ENCODE data around the gene LAMA1. TPM values are rescaled to one million over a fixed set of nuclear protein-coding genes. Genes with fewer than 3 reads are reported as not detected.

The LAMA1 gene
- total RNA-seq, 1 donor from 2014 or later, result not detected

DNA sequence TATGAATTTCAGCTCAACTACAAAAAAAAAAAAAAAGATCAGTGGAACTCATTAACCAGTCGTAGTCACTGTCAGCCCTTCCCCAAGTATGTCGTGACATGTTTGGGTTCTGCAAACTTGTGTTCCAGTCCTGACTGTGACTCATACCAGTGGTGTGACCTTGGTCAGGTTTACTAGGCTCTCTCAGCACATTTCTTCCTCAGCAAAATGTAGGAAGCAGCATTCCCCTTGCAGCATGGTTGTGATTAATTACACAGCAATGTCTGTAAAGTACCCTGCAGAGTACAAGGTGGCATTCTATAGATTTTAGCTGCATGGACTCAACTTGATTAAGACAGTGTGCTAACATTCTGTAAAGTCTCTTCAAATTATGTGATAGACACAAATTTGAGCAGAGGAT lies 156.9 kb downstream of the LAMA1 start:
- Mint-ChIP-seq H3K4me3 (ENCODE audit: low read depth) (no peak overlapping the region), H3K4me1 (ENCODE audit: low read depth) (no peaks in the 10 kb centered on the region), H3K27ac (no peak overlapping the region), H3K36me3 (ENCODE audit: low read depth) (no peaks in the 10 kb centered on the region), H3K27me3 (ENCODE audit: low read depth) (no peaks in the 10 kb centered on the region), H3K9me3 (peaks cover 15% of the 10 kb centered on the region)
- intact Hi-C loops (cut with micrococcal nuclease), result no loop called here
- no peak for DNase-seq (ENCODE audit: low spot score)

DNA sequence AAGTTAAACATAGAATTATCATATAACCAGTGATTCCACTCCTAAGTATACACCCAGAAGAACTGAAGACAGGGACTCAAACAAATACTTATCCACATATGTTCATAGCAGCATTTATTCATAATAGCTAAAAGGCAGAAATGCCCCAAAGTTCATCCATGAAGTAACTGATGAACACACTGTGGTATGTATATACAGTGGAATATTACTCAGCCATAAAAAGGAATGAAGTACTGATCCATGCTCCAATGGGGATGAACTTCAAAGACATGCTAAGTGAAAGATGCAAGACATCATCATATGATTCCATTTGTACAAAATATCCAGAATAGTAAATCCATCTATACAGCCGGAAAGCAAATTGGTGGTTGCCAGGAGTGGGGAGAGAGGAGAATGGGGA lies 157.5 kb downstream of the LAMA1 start:
- no peak overlapping the region for H3K27ac Mint-ChIP-seq
- no peaks in the 10 kb centered on the region for H3K27me3 Mint-ChIP-seq (ENCODE audit: low read depth)
- intact Hi-C loops (cut with micrococcal nuclease), result no loop called here
- H3K4me1 Mint-ChIP-seq (ENCODE audit: low read depth), result no peaks in the 10 kb centered on the region
- no peak overlapping the region for H3K4me3 Mint-ChIP-seq (ENCODE audit: low read depth)
- DNase-seq (ENCODE audit: low spot score), result no peak
- H3K36me3 Mint-ChIP-seq (ENCODE audit: low read depth), result no peaks in the 10 kb centered on the region
- H3K9me3 Mint-ChIP-seq, result peaks cover 15% of the 10 kb centered on the region

DNA sequence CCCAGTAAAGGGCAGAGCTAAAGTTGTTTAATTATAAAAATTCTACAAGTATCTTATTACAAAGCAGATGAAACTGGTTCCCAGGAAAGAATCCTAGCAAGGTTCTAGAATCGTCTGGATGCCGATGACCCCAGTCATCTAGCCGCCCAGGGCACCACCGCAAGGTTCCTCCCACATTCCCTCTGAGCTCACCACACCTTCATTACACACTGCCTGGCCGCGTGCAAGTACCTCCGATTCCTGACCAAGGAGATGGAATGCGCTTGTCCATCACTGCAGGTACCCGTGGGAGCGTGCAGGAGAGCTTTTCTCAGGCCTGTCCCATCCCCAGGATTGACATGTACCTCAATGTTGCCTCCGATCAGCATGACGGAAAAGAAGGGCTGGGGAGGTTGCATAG lies 158.5 kb downstream of the LAMA1 start:
- Mint-ChIP-seq H3K4me1 (ENCODE audit: low read depth) (no peaks in the 10 kb centered on the region), H3K36me3 (ENCODE audit: low read depth) (no peaks in the 10 kb centered on the region), H3K27ac (no peak overlapping the region), H3K4me3 (ENCODE audit: low read depth) (no peak overlapping the region), H3K9me3 (peaks cover 17% of the 10 kb centered on the region), H3K27me3 (ENCODE audit: low read depth) (no peaks in the 10 kb centered on the region)
- DNase-seq (ENCODE audit: low spot score), result no peak
- intact Hi-C loops (cut with micrococcal nuclease), result no loop called here

DNA sequence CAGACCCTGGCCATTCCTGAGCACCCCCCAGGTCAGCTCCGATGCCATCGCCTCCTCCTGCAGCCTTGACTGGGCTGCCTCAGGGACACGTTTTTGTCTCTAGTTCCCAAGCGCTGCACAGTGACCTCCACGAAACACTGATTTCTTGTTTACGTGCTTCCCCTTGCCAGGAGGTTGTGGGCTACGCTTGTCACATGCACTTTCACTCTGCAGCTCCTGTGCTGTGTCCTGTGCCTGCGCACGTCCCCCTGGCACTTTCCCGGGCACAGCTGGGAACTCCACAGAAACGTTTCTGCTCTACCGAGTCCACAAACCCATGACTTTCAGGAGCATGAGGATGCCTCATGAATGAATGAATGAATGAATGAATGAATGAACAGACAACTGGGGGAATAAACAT lies 160.6 kb downstream of the LAMA1 start:
- H3K9me3 Mint-ChIP-seq, result peaks cover 22% of the 10 kb centered on the region

DNA sequence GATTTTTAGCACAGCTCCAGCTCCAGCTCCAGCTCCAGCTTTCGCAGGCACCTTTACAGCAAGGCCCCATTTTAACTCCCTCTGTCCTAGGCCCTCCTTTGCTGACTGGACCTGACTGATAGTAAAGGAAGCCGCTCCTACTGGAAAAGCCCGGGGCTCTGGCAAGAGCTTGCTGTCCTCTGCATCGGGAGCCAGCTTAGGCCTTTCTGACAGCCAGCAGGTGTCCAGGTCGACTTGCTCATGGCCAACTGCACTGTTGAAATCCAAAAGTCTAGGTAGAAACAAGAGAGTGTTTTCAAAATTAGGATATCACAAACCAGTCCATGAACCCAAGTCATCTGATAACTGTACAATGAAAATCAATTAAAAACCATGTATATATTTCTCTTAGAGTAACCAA lies 161.1 kb downstream of the LAMA1 start:
- H3K4me3 Mint-ChIP-seq (ENCODE audit: low read depth), result no peak overlapping the region
- no peaks in the 10 kb centered on the region for H3K27me3 Mint-ChIP-seq (ENCODE audit: low read depth)
- H3K4me1 Mint-ChIP-seq (ENCODE audit: low read depth), result no peaks in the 10 kb centered on the region
- no peaks in the 10 kb centered on the region for H3K36me3 Mint-ChIP-seq (ENCODE audit: low read depth)
- peaks cover 27% of the 10 kb centered on the region for H3K9me3 Mint-ChIP-seq
- intact Hi-C loops (cut with micrococcal nuclease), result no loop called here
- no peak overlapping the region for H3K27ac Mint-ChIP-seq
- no peak for DNase-seq (ENCODE audit: low spot score)

More for the DNA sequence above, 160.6 kb downstream of the LAMA1 start:
- intact Hi-C loops (cut with micrococcal nuclease), result no loop called here
- Mint-ChIP-seq H3K36me3 (ENCODE audit: low read depth) (no peaks in the 10 kb centered on the region), H3K4me3 (ENCODE audit: low read depth) (no peak overlapping the region), H3K4me1 (ENCODE audit: low read depth) (no peaks in the 10 kb centered on the region), H3K27ac (no peak overlapping the region), H3K27me3 (ENCODE audit: low read depth) (no peaks in the 10 kb centered on the region)
- DNase-seq (ENCODE audit: low spot score), result no peak

DNA sequence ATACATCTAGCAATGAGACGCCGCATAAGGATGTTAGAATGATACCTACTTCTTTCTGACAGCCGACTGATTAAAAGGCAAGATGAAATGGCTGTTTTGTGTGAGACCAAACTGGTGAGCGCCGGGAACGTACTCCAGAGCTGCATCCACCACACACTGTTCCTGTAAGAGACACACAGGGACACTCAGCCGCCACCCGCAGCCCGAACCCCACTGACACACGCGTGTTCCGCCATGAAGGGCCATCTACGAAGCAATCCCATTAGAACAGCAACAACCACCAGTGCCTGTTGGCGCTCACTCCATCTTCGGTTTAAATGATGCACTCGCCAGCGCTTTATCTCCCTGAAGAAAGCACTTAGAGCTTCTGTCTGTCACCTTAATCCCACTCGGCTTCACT lies 162.3 kb downstream of the LAMA1 start:
- H3K27me3 Mint-ChIP-seq (ENCODE audit: low read depth), result no peaks in the 10 kb centered on the region
- DNase-seq (ENCODE audit: low spot score), result no peak
- no peak overlapping the region for H3K27ac Mint-ChIP-seq
- intact Hi-C loops (cut with micrococcal nuclease), result no loop called here
- H3K4me1 Mint-ChIP-seq (ENCODE audit: low read depth), result no peaks in the 10 kb centered on the region
- peaks cover 27% of the 10 kb centered on the region for H3K9me3 Mint-ChIP-seq
- H3K4me3 Mint-ChIP-seq (ENCODE audit: low read depth), result no peak overlapping the region
- no peaks in the 10 kb centered on the region for H3K36me3 Mint-ChIP-seq (ENCODE audit: low read depth)

DNA sequence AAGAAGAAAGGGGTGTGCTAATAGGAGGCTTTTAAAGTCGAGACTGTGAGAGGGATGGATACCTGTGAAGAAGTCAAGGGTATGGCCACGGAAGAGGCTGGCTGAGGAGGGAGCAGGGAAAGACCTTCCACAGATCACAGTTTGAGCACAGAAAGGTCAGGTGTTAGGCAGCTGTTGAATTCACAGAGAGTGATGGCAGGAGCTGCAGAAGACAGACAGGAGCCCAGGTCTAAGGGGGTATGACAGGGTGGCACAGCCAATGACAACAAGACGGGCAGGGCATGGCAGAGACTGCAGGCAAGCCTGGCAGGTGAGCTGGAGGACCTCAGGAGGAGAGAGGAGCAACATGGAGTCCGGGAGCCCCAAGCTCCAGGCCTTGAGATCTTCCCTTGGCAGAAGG lies 163.1 kb downstream of the LAMA1 start:
- intact Hi-C loops (cut with micrococcal nuclease), result no loop called here
- no peaks in the 10 kb centered on the region for H3K4me1 Mint-ChIP-seq (ENCODE audit: low read depth)
- no peaks in the 10 kb centered on the region for H3K27me3 Mint-ChIP-seq (ENCODE audit: low read depth)
- H3K4me3 Mint-ChIP-seq (ENCODE audit: low read depth), result no peak overlapping the region
- no peak overlapping the region for H3K27ac Mint-ChIP-seq
- no peak for DNase-seq (ENCODE audit: low spot score)
- H3K36me3 Mint-ChIP-seq (ENCODE audit: low read depth), result no peaks in the 10 kb centered on the region
- peaks cover 22% of the 10 kb centered on the region for H3K9me3 Mint-ChIP-seq

DNA sequence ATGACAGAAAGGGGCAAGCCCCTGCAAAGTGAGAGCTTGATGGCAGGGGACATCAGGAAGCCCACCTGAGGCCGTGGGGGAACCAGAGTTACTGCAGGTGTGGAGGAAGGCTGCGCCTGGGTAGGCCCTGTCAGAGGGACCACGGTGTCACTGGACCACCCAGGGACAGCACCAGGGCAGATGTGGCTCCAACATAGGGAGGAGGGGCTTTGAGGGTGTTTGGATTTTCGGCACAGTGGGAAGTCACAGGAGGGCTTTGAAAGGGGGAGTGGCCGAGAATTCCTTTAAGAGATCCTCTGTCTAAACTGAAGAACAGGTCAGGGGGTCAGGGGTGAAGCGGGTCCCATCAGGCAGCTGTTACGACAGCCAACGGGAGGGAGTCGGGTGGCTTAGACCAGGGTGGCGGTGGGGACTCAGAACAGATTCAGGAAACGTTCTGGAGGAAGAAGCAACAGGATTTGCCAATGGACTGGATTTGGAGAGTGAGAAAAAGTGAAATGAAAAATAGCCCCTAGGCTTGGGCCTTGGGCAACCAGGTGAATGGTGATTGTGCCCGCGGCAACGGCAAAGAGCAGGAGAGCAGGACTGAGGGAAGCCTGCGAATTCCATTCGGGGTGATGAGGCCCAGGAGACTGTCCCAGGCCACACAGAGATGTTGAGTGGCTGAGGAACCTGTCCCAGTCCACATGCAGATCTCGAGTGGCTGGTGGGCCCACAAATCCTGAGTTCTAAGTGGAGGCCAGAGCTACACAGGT lies 166.1 kb downstream of the LAMA1 start:
- intact Hi-C loops (cut with micrococcal nuclease), result no loop called here
- Mint-ChIP-seq H3K36me3 (ENCODE audit: low read depth) (no peaks in the 10 kb centered on the region), H3K4me3 (ENCODE audit: low read depth) (no peak overlapping the region), H3K9me3 (peaks cover 21% of the 10 kb centered on the region), H3K27me3 (ENCODE audit: low read depth) (no peaks in the 10 kb centered on the region), H3K27ac (no peak overlapping the region), H3K4me1 (ENCODE audit: low read depth) (no peaks in the 10 kb centered on the region)
- DNase-seq (ENCODE audit: low spot score), result no peak

DNA sequence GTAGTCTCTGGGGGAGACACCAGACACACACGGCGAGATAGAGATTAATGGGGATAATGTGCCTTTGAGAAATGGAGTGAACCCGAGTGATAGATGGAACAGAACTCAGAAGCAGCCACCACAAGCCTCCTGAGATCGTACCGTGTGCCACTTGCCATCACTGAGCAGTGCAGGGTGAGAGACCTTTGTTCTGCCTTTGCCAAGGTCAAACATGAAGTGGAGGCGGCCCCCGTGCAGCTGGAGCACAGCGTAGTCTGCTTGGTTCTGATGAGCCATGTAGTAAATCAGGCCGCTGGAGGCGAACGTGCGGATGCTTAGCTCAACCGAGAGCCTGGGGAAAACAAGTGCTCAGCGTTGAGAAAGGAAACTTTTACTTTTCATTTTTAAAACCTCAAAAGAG lies 167.0 kb downstream of the LAMA1 start:
- intact Hi-C loops (cut with micrococcal nuclease), result no loop called here

DNA sequence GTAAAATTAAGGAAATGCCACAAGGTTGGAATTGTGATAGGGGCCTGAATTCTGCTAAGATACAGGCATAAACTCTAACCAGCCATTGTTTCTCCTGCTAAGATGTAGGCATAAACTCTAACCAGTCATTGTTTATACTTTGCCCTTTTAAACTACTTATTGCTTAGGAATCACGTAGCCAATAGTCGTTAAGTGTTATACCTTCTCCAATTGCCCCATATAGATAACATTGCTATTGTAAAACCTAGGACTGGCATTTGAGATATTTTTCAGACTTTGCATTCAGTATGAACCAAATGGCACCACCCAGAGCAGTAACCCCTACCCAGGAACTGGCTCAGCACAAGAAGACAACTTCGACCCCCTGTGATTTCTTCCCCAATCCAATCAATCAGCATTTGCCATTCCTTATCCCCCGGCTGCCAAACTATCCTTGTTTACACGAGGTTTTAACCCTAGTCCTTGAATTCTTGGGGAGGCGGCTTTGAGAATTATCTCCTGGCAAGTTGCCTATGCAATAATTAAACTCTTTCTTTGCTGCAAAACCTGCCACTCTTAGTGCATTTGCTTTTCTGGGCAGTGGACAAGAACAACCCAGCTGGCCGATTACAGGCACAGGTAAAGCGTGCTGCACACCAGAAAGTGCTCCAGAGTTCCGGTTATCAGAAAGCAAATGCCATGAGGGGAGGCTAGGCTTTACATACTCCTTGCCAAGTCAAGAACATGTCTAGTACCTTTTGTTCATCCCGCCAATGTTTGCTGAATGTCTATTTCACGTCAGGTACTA lies 167.6 kb downstream of the LAMA1 start:
- intact Hi-C loops (cut with micrococcal nuclease), result no loop called here
- peaks cover 18% of the 10 kb centered on the region for H3K9me3 Mint-ChIP-seq
- no peaks in the 10 kb centered on the region for H3K27me3 Mint-ChIP-seq (ENCODE audit: low read depth)
- H3K36me3 Mint-ChIP-seq (ENCODE audit: low read depth), result no peaks in the 10 kb centered on the region
- DNase-seq (ENCODE audit: low spot score), result no peak
- no peaks in the 10 kb centered on the region for H3K4me1 Mint-ChIP-seq (ENCODE audit: low read depth)
- H3K4me3 Mint-ChIP-seq (ENCODE audit: low read depth), result no peak overlapping the region
- H3K27ac Mint-ChIP-seq, result no peak overlapping the region

More for the DNA sequence above, 167.0 kb downstream of the LAMA1 start:
- Mint-ChIP-seq H3K27ac (no peak overlapping the region), H3K9me3 (peaks cover 18% of the 10 kb centered on the region), H3K4me3 (ENCODE audit: low read depth) (no peak overlapping the region), H3K4me1 (ENCODE audit: low read depth) (no peaks in the 10 kb centered on the region), H3K36me3 (ENCODE audit: low read depth) (no peaks in the 10 kb centered on the region), H3K27me3 (ENCODE audit: low read depth) (no peaks in the 10 kb centered on the region)
- DNase-seq (ENCODE audit: low spot score), result no peak

DNA sequence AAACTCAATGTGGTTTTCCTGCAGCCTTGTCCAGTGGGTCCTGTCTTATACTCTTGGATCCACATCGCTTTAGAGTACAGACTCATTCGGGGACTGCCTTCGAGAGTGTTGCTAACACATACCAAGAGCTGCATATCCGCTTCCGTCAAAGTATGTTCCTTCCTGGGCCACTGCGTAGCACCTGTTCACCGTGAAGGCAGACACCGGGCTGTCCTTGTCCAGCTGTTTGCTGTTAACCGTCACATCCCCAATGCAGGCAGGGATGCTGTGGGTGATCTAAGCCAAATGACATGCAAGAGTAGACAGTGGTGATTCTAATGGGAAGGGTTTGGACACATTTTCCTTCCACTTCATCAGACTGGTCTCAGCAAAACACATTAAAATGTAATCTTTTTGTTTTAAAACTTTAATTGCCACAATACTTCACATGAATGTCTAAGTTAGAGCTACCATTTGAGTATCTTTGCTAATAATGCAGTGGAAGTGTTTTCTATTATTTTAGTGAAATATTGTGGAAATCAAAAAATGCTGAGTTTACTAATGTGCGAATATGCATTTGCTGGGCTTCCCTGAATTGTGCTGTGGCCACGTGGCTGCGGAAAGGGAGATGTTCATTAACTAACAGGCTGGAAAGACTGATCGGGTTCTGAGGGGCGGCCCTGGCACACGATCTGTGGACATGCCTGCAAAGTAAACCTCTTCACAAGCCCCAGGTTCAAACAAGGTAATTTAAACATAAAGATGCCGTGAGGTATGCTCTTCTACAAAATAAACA lies 169.1 kb downstream of the LAMA1 start:
- Mint-ChIP-seq H3K27me3 (ENCODE audit: low read depth) (no peaks in the 10 kb centered on the region), H3K36me3 (ENCODE audit: low read depth) (no peaks in the 10 kb centered on the region), H3K9me3 (peaks cover 11% of the 10 kb centered on the region), H3K27ac (no peak overlapping the region), H3K4me3 (ENCODE audit: low read depth) (no peak overlapping the region), H3K4me1 (ENCODE audit: low read depth) (no peaks in the 10 kb centered on the region)
- no peak for DNase-seq (ENCODE audit: low spot score)
- intact Hi-C loops (cut with micrococcal nuclease), result no loop called here

DNA sequence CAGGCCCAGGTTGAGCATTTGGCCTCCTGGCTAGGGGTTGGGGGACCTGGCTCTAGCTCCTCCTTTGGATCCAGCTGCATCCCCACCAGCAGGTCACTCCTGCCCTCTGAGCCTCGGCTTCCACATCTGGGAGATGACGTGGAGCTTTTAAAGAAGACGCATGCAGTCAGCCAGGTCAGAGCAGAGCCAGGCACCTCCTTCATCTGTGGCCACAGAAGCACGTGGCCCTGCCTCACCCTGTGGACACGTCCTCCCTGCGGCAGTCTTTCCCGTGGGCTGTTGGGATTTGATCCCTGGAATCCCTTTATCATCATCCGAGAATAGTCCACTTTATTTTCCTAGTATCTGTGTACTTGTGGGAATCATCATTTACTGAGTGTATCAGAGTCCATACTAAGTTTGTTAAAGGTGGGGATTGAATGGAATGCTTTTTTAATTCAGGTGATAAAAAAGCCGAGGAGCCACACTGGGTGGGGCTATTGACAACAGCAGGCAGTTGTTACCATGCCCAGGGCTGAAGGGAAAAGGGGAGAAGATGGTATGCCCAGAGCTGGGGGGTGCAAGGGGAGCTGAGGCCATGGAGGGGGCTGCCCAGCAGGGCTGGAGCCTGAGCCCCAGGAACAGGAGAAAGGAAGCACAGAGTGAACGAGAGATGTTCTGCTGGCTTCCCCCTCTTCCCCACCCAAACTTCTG lies 170.1 kb downstream of the LAMA1 start:
- intact Hi-C loops (cut with micrococcal nuclease), result no loop called here
- H3K4me3 Mint-ChIP-seq (ENCODE audit: low read depth), result no peak overlapping the region
- H3K9me3 Mint-ChIP-seq, result peaks cover 11% of the 10 kb centered on the region
- no peaks in the 10 kb centered on the region for H3K4me1 Mint-ChIP-seq (ENCODE audit: low read depth)
- no peaks in the 10 kb centered on the region for H3K36me3 Mint-ChIP-seq (ENCODE audit: low read depth)
- no peak overlapping the region for H3K27ac Mint-ChIP-seq
- DNase-seq (ENCODE audit: low spot score), result no peak
- no peaks in the 10 kb centered on the region for H3K27me3 Mint-ChIP-seq (ENCODE audit: low read depth)

Measured in activated T-helper 2 cell treated with anti-CD3 and anti-CD28 coated beads, Interferon-gamma antibody, Interleukin-2, Interleukin-4, amounts not matched to agents 10 μg/mL and 5 μg/mL and 100 μg/mL, durations not matched to agents 14 hours and 24 hours and 36 hours (primary cell).